MCF 10A (cell line): ENCODE measurements around the gene ITGAE. TPM values are rescaled to one million over a fixed set of nuclear protein-coding genes. Genes with fewer than 3 reads are reported as not detected.

Experiments used
- BruUV-seq: library from RNA; stranded (reverse); fragments of 400-500 nt; replicated peaks from 2 replicates; lab custom pipeline; 2021; lab: Mats Ljungman, UMichigan
- CTCF ChIA-PET: fragments of 300-600 bp; sonication (Branson Sonifier 250); formaldehyde crosslinking; extraction: SDS; loops from one replicate; lab custom pipeline; 2021; ENCODE audit warnings: antibody characterized with exemption, inconsistent platforms; lab: Yijun Ruan, JAX
- POLR2A ChIA-PET: fragments of 300-600, 350-650 bp; sonication (Branson Sonifier 250); formaldehyde crosslinking; extraction: SDS; loops from one replicate; lab custom pipeline; 2020; ENCODE audit warnings: antibody characterized with exemption, inconsistent platforms; lab: Yijun Ruan, JAX
- DNase-seq: peaks from one replicate; pipeline ENCODE4 v3.0.0-alpha.2; 2018; ENCODE audit not compliant: unreplicated experiment
- H3K27ac Mint-ChIP-seq: one replicate; pipeline ENCODE4 v1.8.0; 2022; ENCODE audit warnings: mild to moderate bottlenecking, low read depth, mixed read lengths; ENCODE audit not compliant: unreplicated experiment
- H3K27me3 Mint-ChIP-seq: one replicate; pipeline ENCODE4 v1.8.0; 2022; ENCODE audit warnings: mixed read lengths; ENCODE audit not compliant: insufficient read depth, unreplicated experiment
- H3K36me3 Mint-ChIP-seq: one replicate; pipeline ENCODE4 v1.8.0; 2022; ENCODE audit warnings: mild to moderate bottlenecking, moderate library complexity, mixed read lengths; ENCODE audit not compliant: insufficient read depth, unreplicated experiment
- H3K4me1 Mint-ChIP-seq: one replicate; pipeline ENCODE4 v1.8.0; 2022; ENCODE audit warnings: mixed read lengths; ENCODE audit not compliant: insufficient read depth, unreplicated experiment
- H3K4me3 Mint-ChIP-seq: one replicate; pipeline ENCODE4 v1.8.0; 2022; ENCODE audit warnings: mild to moderate bottlenecking, moderate library complexity, mixed read lengths; ENCODE audit not compliant: unreplicated experiment
- H3K9me3 Mint-ChIP-seq: one replicate; pipeline ENCODE4 v1.8.0; 2022; ENCODE audit warnings: mixed read lengths; ENCODE audit not compliant: unreplicated experiment
- intact Hi-C: fragments of 100-400 bp; cut with micrococcal nuclease; formaldehyde crosslinking; loops from 2 replicates; pipeline ENCODE4 v1.14.1; 2022
- total RNA-seq: library from RNA; stranded (reverse); gene quantifications from 2 replicates; pipeline ENCODE4 v1.2.3, GENCODE V29; 2022
- TF ChIP-seq, protein P1 (sequence below): fragments of 200-600 bp; IDR thresholded peaks from one replicate; pipeline ENCODE4 v1.8.0; 2022; ENCODE audit warnings: antibody characterized with exemption, mild to moderate bottlenecking; ENCODE audit not compliant: unreplicated experiment

ITGAE gene
- total RNA-seq, 1 experiment from 2014 or later: 26.6 TPM

DNA sequence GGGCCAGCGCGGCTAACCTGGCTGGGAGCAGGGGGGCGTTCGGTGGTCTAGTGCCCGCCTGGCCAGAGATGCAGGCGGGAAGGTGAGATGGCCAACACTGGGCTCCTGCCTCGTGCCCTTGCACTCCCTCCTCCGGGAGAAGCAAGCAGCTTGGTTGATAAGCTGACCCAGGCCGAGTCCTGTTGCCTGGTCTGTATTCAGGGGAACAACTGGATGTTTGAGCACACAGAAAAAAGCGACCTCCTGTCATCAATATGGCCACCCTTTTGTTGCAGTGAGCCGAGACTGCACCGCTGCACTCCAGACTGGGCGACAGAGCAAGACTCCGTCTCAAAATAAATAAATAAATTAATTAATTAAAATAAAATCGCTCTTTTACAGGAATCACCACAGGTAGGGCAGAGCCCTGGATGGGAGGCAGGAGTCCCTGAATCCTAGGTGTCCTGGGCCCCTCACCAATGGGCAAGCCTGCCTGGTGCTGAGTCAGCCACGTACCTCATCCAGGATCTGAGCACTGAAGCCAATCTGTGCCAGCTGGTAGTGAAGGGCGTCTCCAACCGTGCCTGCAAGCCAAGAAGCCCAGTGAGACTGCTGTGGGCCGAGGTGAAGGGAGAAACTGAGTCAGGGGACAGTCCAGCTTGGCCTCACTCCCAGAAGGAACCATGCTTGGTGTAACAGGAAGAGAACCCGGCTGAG, 45.5 kb downstream of the ITGAE start:
- intact Hi-C loops: no loop called here
- no peaks in the 10 kb centered on the region for H3K36me3 Mint-ChIP-seq
- DNase-seq: no peak
- peaks cover 10% of the 10 kb centered on the region for H3K27me3 Mint-ChIP-seq
- H3K4me1 Mint-ChIP-seq: no peaks in the 10 kb centered on the region
- peak overlapping the region; percentile 49 for H3K27ac Mint-ChIP-seq
- BruUV-seq: no TSS peak
- TF ChIP-seq, protein P1, sequence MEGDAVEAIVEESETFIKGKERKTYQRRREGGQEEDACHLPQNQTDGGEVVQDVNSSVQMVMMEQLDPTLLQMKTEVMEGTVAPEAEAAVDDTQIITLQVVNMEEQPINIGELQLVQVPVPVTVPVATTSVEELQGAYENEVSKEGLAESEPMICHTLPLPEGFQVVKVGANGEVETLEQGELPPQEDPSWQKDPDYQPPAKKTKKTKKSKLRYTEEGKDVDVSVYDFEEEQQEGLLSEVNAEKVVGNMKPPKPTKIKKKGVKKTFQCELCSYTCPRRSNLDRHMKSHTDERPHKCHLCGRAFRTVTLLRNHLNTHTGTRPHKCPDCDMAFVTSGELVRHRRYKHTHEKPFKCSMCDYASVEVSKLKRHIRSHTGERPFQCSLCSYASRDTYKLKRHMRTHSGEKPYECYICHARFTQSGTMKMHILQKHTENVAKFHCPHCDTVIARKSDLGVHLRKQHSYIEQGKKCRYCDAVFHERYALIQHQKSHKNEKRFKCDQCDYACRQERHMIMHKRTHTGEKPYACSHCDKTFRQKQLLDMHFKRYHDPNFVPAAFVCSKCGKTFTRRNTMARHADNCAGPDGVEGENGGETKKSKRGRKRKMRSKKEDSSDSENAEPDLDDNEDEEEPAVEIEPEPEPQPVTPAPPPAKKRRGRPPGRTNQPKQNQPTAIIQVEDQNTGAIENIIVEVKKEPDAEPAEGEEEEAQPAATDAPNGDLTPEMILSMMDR: no peak
- ChIA-PET POLR2A (interaction anchor here (0.8 kb wide), 1 partner anchor 18 kb away, joined by 4 read pairs; no protein-coding TSS in a partner anchor), CTCF (interaction anchor here (0.6 to 2.6 kb wide), 3 partner anchors 16 to 264 kb away, joined by 3 to 15 read pairs (median 3); no protein-coding TSS in a partner anchor)
- peaks cover 8% of the 10 kb centered on the region for H3K9me3 Mint-ChIP-seq
- H3K4me3 Mint-ChIP-seq: peak overlapping the region; percentile 70

DNA sequence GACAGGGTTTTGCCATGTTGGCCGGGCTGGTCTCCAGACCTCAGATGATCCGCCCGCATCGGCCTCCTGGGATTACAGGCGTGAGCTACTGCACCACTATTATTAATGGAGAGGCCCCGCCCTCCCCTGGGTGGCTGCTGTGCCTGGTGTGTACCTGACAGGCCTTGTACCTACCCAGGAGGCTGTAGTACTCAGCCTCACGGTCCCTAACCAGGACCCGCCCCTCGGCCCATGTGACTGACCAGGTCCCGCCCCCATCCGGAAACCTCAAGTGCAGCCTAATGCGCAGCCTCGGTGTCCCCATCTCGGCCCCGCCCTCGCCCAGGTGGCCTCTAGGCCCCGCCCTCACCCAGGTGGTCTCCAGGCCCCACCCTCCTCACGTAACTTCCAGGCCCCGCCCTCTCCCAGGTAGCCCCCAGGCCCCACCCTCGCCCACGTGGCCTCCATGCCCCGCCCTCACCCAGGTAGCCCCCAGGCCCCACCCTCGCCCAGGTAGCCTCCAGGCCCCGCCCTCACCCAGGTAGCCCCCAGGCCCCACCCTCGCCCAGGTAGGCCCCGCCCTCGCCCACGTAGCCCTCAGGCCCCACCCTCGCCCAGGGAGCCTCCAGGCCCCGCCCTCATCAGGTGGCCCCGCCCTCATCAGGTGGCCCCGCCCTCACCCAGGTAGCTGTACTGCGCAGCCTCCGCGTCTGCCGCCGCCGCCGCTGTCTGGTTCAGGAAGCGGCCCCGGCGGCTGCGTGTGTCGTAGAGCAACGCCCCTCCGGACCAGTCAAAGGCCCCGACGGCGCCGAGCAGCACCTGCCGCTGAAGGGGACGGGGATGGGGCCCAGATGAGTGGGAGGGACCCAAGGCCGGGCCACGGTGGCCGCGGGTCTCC, 46.3 kb downstream of the ITGAE start:
- Mint-ChIP-seq H3K27ac (peak overlapping the region; percentile 49), H3K27me3 (peaks cover 11% of the 10 kb centered on the region), H3K36me3 (no peaks in the 10 kb centered on the region), H3K4me3 (peak overlapping the region; percentile 70), H3K4me1 (no peaks in the 10 kb centered on the region), H3K9me3 (peaks cover 3% of the 10 kb centered on the region)
- no TSS peak for BruUV-seq
- intact Hi-C loops: no loop called here
- POLR2A ChIA-PET: interaction anchor here (0.7 to 1.2 kb wide), 3 partner anchors 17 to 92 kb away, joined by 3 to 4 read pairs (median 3); partner anchors contain the start of gene NCBP3
- TF ChIP-seq, protein P1: no peak
- DNase-seq: peak; percentile 92
- CTCF ChIA-PET: interaction anchor here (1.1 to 1.4 kb wide), 2 partner anchors 15 to 17 kb away, joined by 3 to 6 read pairs; no protein-coding TSS in a partner anchor

DNA sequence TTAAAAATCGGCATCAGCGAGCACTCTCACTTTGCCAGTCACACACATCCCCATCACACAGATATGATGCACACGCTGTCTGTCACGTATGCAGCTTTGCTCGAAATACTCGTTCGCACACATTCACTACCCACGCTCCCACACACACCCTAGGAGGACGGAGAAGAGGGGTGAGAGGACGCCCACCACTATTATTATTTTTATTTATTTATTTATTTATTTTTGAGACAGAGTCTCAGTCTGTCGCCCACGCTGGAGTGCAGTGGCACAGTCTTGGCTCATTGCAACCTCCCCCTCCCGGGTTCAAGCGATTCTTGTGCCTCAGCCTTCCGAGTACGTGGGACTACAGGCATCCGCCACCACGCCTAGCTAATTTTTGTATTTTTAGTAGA, 46.9 kb downstream of the ITGAE start:
- Mint-ChIP-seq H3K36me3 (no peaks in the 10 kb centered on the region), H3K4me3 (peak overlapping the region; percentile 70), H3K4me1 (no peaks in the 10 kb centered on the region), H3K27ac (no peak overlapping the region), H3K27me3 (peaks cover 15% of the 10 kb centered on the region), H3K9me3 (no peaks in the 10 kb centered on the region)
- POLR2A ChIA-PET: interaction anchor here (1.2 kb wide), 1 partner anchor 20 kb away, joined by 3 read pairs; no protein-coding TSS in a partner anchor
- BruUV-seq: no TSS peak
- DNase-seq: no peak
- intact Hi-C loops: no loop called here
- CTCF ChIA-PET: interaction anchor here (1.4 kb wide), 1 partner anchor 16 kb away, joined by 6 read pairs; no protein-coding TSS in a partner anchor
- TF ChIP-seq, protein P1: no peak
